Thyroid gland (tissue), 4 donors: ENCODE results near the gene PRELID1. TPM values are rescaled to one million over a fixed set of nuclear protein-coding genes. Genes with fewer than 3 reads are reported as not detected.
"Not testable (repeated sequence)": the region's sequence is repeated elsewhere in the genome, so short reads cannot be mapped to it uniquely, and the experiment has no call there.

Experiments
- DNase-seq, 2 donors: peaks; one replicate each; pipeline ENCODE4 v3.0.0-alpha.2; 2019
- H3K27ac ChIP-seq, 3 donors: fragments of 200-600 bp; sonication (generic); 1 replicate in 2 of 3; 2 replicates in 1 of 3; pipeline ENCODE4 v1.5.1; 2016 to 2019; ENCODE audit warnings: mild to moderate bottlenecking in 1 of 3, moderate library complexity in 1 of 3
- H3K27me3 ChIP-seq: fragments of 200-600 bp; sonication (generic); one replicate; pipeline ENCODE4 v1.5.1; 2019
- H3K36me3 ChIP-seq, 2 donors: fragments of 200-600 bp; sonication (generic); one replicate each; pipeline ENCODE4 v1.5.1; 2016 to 2019
- H3K4me1 ChIP-seq, 2 donors: fragments of 200-600 bp; sonication (generic); one replicate each; pipeline ENCODE4 v1.5.1; 2017 to 2019
- H3K4me3 ChIP-seq, 3 donors: fragments of 200-600 bp; sonication (generic); replicated peaks in 1 of 3; 1 replicate in 2 of 3; 2 replicates in 1 of 3; pipeline ENCODE4 v1.5.1; 2016; ENCODE audit warnings: mild to moderate bottlenecking in 1 of 3
- H3K9me3 ChIP-seq: fragments of 200-600 bp; sonication (generic); one replicate; pipeline ENCODE4 v1.5.1; 2017
- POLR2A ChIP-seq, 2 donors: fragments of 450-650 bp; IDR thresholded peaks; one replicate each; pipeline ENCODE4 v1.6.1; 2017; ENCODE audit warnings: antibody characterized with exemption in 2 of 2, mild to moderate bottlenecking in 2 of 2, moderate library complexity in 1 of 2
- WGBS, 2 donors: methylation state at CpG; one replicate each; pipeline ENCODE4 v1.1.5; 2017; 5-methylcytosine and 5-hydroxymethylcytosine counted together
- intact Hi-C: fragments of 100-400 bp; cut with DNase I; formaldehyde crosslinking; loops from one replicate; pipeline ENCODE4 v1.15.1; 2023
- total RNA-seq, 4 donors: library from RNA; depleted of rRNA; stranded (reverse); fragments of >200 nt; gene quantifications; one replicate each; pipeline ENCODE4 v1.2.3, GENCODE V29; 2016
- TF ChIP-seq, protein P1 (sequence below), 6 experiments: fragments of 200-600 bp in 3 of 6; fragments of 450-650 bp in 3 of 6; sonication (generic) in 3 of 6; IDR thresholded peaks; one replicate each; pipeline ENCODE4 v1.5.1; 2016 to 2019; ENCODE audit warnings: antibody characterized with exemption in 6 of 6, mild to moderate bottlenecking in 2 of 6, inconsistent platforms in 1 of 6, moderate library complexity in 1 of 6

Gene PRELID1, protein sequence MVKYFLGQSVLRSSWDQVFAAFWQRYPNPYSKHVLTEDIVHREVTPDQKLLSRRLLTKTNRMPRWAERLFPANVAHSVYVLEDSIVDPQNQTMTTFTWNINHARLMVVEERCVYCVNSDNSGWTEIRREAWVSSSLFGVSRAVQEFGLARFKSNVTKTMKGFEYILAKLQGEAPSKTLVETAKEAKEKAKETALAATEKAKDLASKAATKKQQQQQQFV
- 10 to 100 TPM; 52.8 to 83.2 (median 57.9) TPM for total RNA-seq

DNA sequence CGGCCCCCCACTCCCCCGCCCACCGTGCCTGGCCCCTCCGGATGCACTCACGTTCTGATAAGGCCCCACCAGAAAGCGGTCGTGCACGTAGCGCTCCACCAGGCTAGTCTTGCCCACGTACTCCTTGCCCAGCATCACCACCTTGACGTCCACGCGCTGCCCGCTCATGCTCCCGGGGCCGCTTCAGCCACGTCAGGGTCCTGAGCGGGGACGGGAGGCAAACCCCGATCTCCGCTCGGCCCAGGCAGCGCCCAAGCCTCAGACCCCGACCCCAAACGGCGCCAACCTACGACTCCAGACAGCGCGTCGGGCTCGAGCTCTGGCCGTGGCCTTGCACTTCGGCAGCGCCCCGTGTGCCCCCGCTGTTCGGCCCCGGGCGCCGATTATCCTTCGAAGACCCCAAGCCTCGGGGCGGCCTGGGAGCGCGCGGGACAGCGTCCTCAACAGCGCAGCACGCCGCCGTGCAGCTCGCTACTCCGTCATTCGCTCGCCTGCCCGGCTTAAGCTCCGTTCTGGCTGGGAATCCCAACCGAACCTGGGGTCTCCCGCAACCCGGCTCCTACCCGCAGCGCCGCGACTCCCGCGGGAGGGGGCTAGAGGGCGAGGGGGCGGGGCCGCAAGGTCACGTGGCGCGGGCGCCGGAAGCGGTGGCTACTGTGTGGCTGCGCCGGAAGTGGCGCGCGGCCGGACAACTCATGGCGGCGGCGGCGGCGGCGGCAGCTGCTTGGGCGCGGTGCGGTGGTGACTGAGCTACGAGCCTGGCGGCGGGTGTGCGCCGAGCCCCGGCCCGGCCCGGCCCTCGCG, at the start of gene PRELID1, which contains the start of gene RAB24:
Gene PRELID1, plus strand, starts transcription at position 679 of the 804 bp plus-strand sequence. CDS start 187 bp downstream, outside the sequence.
Gene RAB24, minus strand, starts transcription at position 599 of the 804 bp plus-strand sequence. Its CDS starts 431 bp downstream, at position 168.
- Histone ChIP-seq H3K27me3 (no peaks in the 10 kb centered on the region), H3K27ac (peak within 1 kb of the TSS in 2 of 3 donors; percentile 61 to 75), H3K4me1 (peaks cover 35 to 45% of the 10 kb centered on the region in 2 donors), H3K9me3 (no peaks in the 10 kb centered on the region), H3K4me3 (peak within 1 kb of the TSS; percentile 9 to 90 (median 87)), H3K36me3 (peaks cover 7 to 16% of the 10 kb centered on the region in 2 donors)
- intact Hi-C loops: no loop called here
- DNase-seq: peak; percentile 88 to 90
- TF ChIP-seq, protein P1, sequence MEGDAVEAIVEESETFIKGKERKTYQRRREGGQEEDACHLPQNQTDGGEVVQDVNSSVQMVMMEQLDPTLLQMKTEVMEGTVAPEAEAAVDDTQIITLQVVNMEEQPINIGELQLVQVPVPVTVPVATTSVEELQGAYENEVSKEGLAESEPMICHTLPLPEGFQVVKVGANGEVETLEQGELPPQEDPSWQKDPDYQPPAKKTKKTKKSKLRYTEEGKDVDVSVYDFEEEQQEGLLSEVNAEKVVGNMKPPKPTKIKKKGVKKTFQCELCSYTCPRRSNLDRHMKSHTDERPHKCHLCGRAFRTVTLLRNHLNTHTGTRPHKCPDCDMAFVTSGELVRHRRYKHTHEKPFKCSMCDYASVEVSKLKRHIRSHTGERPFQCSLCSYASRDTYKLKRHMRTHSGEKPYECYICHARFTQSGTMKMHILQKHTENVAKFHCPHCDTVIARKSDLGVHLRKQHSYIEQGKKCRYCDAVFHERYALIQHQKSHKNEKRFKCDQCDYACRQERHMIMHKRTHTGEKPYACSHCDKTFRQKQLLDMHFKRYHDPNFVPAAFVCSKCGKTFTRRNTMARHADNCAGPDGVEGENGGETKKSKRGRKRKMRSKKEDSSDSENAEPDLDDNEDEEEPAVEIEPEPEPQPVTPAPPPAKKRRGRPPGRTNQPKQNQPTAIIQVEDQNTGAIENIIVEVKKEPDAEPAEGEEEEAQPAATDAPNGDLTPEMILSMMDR (IDR thresholded peaks at IDR 0.05): peak in 2 of 6 experiments; percentile 19 to 34
- TF ChIP-seq POLR2A (IDR thresholded peaks at IDR 0.05): peak in 1 of 2 donors; percentile 71
- WGBS, 2 donors: 0% methylated on average over 13 to 31 of the region's 100 CpGs

DNA sequence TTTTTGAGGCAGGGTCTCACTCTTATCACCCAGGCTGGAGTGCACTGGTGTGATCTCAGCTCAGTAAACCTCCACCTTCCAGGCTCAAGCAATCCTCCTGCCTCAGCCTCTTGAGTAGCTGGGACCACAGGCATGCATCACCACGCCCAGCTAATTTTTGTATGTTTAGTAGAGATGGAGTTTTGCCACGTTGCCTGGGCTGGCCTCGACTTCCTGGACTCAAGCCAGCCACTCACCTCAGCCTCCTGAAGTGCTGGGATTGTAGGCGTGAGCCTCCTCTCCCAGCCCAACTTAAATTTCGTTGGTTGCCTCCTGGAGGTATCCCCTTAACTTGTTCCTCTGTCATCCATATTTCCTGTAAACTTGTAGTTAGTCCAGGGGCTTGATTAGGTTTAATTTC, 47.3 kb upstream of the PRELID1 start:
- Histone ChIP-seq H3K27me3 (no peaks in the 10 kb centered on the region), H3K27ac (peak overlapping the region in 1 of 3 donors; percentile 15), H3K9me3 (no peaks in the 10 kb centered on the region), H3K36me3 (peaks cover 30 to 44% of the 10 kb centered on the region in 2 donors), H3K4me3 (no peak overlapping the region), H3K4me1 (peaks cover 0 to 12% of the 10 kb centered on the region in 2 donors)
- WGBS, 2 donors: 32 to 38% methylated on average over 5 of the region's 5 CpGs
- intact Hi-C loops: no loop called here
- TF ChIP-seq POLR2A (IDR thresholded peaks at IDR 0.05): no peak
- TF ChIP-seq, protein P1 (IDR thresholded peaks at IDR 0.05): no peak
- peak; percentile 68 to 73 for DNase-seq

DNA sequence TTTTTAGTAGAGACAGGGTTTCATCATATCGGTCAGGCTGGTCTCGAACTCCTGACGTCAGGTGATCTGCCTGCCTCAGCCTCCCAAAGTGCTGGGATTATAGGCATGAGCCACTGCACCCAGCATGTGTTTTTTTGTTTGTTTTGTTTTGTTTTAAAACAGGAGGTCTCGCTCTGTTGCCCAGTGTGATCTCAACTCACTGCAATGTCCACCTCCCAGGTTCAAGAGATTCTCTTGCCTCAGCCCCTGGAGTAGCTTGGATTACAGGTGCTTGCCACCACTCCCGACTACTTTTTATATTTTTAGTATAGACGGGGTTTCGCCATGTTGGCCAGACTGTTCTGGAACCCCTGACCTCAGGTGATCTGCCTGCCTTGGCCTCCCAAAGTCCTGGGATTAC, 44.9 kb upstream of the PRELID1 start:
- peaks cover 20 to 37% of the 10 kb centered on the region in 2 donors for H3K36me3 ChIP-seq
- H3K27me3 ChIP-seq, intact Hi-C loops, H3K9me3 ChIP-seq, H3K4me3 ChIP-seq: not testable (repeated sequence)
- peak; percentile 34 to 52 for DNase-seq
- H3K4me1 ChIP-seq: peaks cover 0 to 11% of the 10 kb centered on the region in 2 donors
- 80 to 84% methylated on average over 7 of the region's 7 CpGs for WGBS, 2 donors
- H3K27ac ChIP-seq: peak overlapping the region in 1 of 3 donors; percentile 3

DNA sequence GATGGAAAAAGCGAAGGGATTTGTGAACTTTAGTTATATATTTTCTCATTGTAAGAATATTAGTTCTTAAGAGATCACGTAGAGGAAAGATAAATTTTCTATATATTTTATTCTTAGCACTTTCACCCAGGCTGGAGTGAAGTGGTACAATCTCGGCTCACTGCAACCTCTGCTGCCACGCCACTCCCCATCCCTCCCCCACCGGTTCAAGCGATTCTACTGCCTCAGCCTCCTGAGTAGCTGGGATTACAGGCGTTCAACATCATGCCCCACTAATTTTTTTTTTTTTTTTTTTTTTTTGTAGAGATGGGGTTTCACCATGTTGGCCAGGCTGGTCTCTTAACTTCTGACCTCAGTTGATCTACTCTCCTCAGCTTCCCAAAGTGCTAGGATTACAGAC, 42.6 kb upstream of the PRELID1 start:
- Histone ChIP-seq H3K4me3 (no peak overlapping the region), H3K27ac (no peak overlapping the region), H3K9me3 (no peaks in the 10 kb centered on the region), H3K36me3 (peaks cover 26 to 37% of the 10 kb centered on the region in 2 donors), H3K27me3 (no peaks in the 10 kb centered on the region), H3K4me1 (peaks cover 0 to 10% of the 10 kb centered on the region in 2 donors)
- no peak for TF ChIP-seq POLR2A (IDR thresholded peaks at IDR 0.05)
- TF ChIP-seq, protein P1 (IDR thresholded peaks at IDR 0.05): no peak
- WGBS, 2 donors: 92 to 93% methylated on average over 7 of the region's 7 CpGs
- intact Hi-C loops: no loop called here
- no peak for DNase-seq

DNA sequence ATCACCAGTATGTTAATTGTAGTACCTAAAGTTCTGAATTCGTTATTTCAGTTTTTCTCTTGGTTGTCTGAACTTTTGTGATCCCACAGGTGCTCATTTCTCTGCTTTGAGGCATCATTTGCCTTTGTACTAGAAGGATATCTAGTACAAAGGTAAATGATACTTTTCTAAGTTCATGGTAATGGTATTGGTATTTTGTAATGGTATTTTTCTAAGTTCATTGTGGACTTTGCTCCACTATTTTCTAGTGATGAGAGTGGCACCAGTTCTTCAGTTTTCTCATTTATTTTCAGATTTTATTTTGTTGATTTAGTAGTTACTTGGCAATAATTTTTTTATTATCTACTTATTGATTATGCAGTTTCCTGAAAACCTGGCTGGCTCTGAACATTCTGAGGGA, 42.1 kb upstream of the PRELID1 start:
- TF ChIP-seq, protein P1 (IDR thresholded peaks at IDR 0.05): no peak
- intact Hi-C loops: no loop called here
- WGBS, 2 donors: 94 to 98% methylated on average over 1 of the region's 1 CpG
- H3K27me3 ChIP-seq: no peaks in the 10 kb centered on the region
- no peak overlapping the region for H3K27ac ChIP-seq
- no peak overlapping the region for H3K4me3 ChIP-seq
- DNase-seq: no peak
- peaks cover 28 to 39% of the 10 kb centered on the region in 2 donors for H3K36me3 ChIP-seq
- H3K9me3 ChIP-seq: no peaks in the 10 kb centered on the region
- peaks cover 0 to 10% of the 10 kb centered on the region in 2 donors for H3K4me1 ChIP-seq
